Neutrophil (primary cell): ENCODE results near the gene CEBPB.

Experiments used
- H3K27ac ChIP-seq: fragments of 200-600 bp; sonication (generic); 2 replicates; pipeline ENCODE4 v1.5.1; 2016; ENCODE audit warnings: mild to moderate bottlenecking, moderate library complexity
- H3K27me3 ChIP-seq: fragments of 200-600 bp; sonication (generic); 2 replicates; pipeline ENCODE4 v1.6.0; 2016; ENCODE audit warnings: mild to moderate bottlenecking
- H3K36me3 ChIP-seq: fragments of 200-600 bp; sonication (generic); 2 replicates; pipeline ENCODE4 v1.5.1; 2017
- H3K4me1 ChIP-seq, 2 experiments: fragments of 200-600 bp in 1 of 2; sonication (generic) in 1 of 2; 1 replicate in 1 of 2; 2 replicates in 1 of 2; pipeline versions ENCODE4 v1.5.1 to v1.6.1; 2013 to 2016; ENCODE audit warnings: low read depth in 1 of 2, low read length in 1 of 2, mild to moderate bottlenecking in 1 of 2, moderate library complexity in 1 of 2; ENCODE audit not compliant: control insufficient read depth in 1 of 2, insufficient read depth in 1 of 2
- H3K4me3 ChIP-seq, 2 experiments: fragments of 200-600 bp in 1 of 2; sonication (generic) in 1 of 2; 1 replicate in 1 of 2; 2 replicates in 1 of 2; pipeline ENCODE4 v1.5.1; 2013 to 2016; ENCODE audit warnings: low read depth in 1 of 2, low read length in 1 of 2, mild to moderate bottlenecking in 1 of 2, moderate library complexity in 1 of 2
- H3K9me3 ChIP-seq: fragments of 200-600 bp; sonication (generic); 2 replicates; pipeline ENCODE4 v1.5.1; 2016
- CTCF ChIP-seq: fragments of 200-600 bp; sonication (generic); IDR thresholded peaks from 2 replicates; pipeline ENCODE4 v1.5.1; 2016; ENCODE audit warnings: antibody characterized with exemption

Gene CEBPB

GRCh38 chr20:50229156-50229607 lies 38.6 kb downstream of the CEBPB start:
- H3K4me3 ChIP-seq = no peak overlapping the region
- no peak for TF ChIP-seq CTCF
- peaks cover 57 to 60% of the 10 kb centered on the region in 2 experiments for H3K4me1 ChIP-seq
- peak overlapping the region; percentile 77 for H3K27ac ChIP-seq
- H3K9me3 ChIP-seq = no peaks in the 10 kb centered on the region
- no peaks in the 10 kb centered on the region for H3K36me3 ChIP-seq
- no peaks in the 10 kb centered on the region for H3K27me3 ChIP-seq

- no peak for TF ChIP-seq CTCF
- Histone ChIP-seq H3K4me1 (peaks cover 47 to 50% of the 10 kb centered on the region in 2 experiments), H3K4me3 (no peak overlapping the region), H3K36me3 (no peaks in the 10 kb centered on the region), H3K27me3 (no peaks in the 10 kb centered on the region), H3K27ac (peak overlapping the region; percentile 77), H3K9me3 (no peaks in the 10 kb centered on the region)
These were observed 39.6 kb downstream of the CEBPB start for GRCh38 chr20:50230184-50230583.

- Histone ChIP-seq H3K4me1 (peaks cover 40 to 42% of the 10 kb centered on the region in 2 experiments), H3K27ac (no peak overlapping the region), H3K27me3 (no peaks in the 10 kb centered on the region), H3K36me3 (no peaks in the 10 kb centered on the region), H3K9me3 (no peaks in the 10 kb centered on the region), H3K4me3 (no peak overlapping the region)
- no peak for TF ChIP-seq CTCF
These were observed 40.4 kb downstream of the CEBPB start for GRCh38 chr20:50230871-50231560.

- peaks cover 32 to 34% of the 10 kb centered on the region in 2 experiments for H3K4me1 ChIP-seq
- H3K9me3 ChIP-seq = no peaks in the 10 kb centered on the region
- TF ChIP-seq CTCF = no peak
- no peaks in the 10 kb centered on the region for H3K36me3 ChIP-seq
- H3K27me3 ChIP-seq = no peaks in the 10 kb centered on the region
- H3K27ac ChIP-seq = no peak overlapping the region
- H3K4me3 ChIP-seq = no peak overlapping the region
These were observed 41.2 kb downstream of the CEBPB start for GRCh38 chr20:50231854-50232253.

GRCh38 chr20:50232651-50233324 lies 42.2 kb downstream of the CEBPB start:
- no peaks in the 10 kb centered on the region for H3K36me3 ChIP-seq
- H3K4me3 ChIP-seq = no peak overlapping the region
- no peaks in the 10 kb centered on the region for H3K9me3 ChIP-seq
- H3K27me3 ChIP-seq = no peaks in the 10 kb centered on the region
- H3K4me1 ChIP-seq = peaks cover 28 to 30% of the 10 kb centered on the region in 2 experiments
- TF ChIP-seq CTCF = no peak
- H3K27ac ChIP-seq = no peak overlapping the region
